Vagina (tissue), 2 donors: ENCODE data around the gene SERTAD4.

Experiments
- CTCF ChIP-seq, 3 experiments: fragments of 450-650 bp in 2 of 3; fragments of 200-600 bp in 1 of 3; sonication (generic) in 1 of 3; IDR thresholded peaks; one replicate each; pipeline ENCODE4 v1.5.1; 2017 to 2019; ENCODE audit warnings: antibody characterized with exemption in 3 of 3, mild to moderate bottlenecking in 2 of 3, moderate library complexity in 2 of 3
- POLR2A ChIP-seq, 2 donors: fragments of 450-650 bp; IDR thresholded peaks; one replicate each; pipeline ENCODE4 v1.6.1; 2017; ENCODE audit warnings: antibody characterized with exemption in 2 of 2, mild to moderate bottlenecking in 2 of 2, moderate library complexity in 2 of 2

- no peak for TF ChIP-seq POLR2A (IDR thresholded peaks at IDR 0.05)
- TF ChIP-seq CTCF (IDR thresholded peaks at IDR 0.05): no peak
Observed at GRCh38 chr1:210280221-210280620, 47.6 kb downstream of the SERTAD4 start.
